Motor neuron (in vitro differentiated cells): Measurements from ENCODE around the gene RABGAP1L. TPM values are rescaled to one million over a fixed set of nuclear protein-coding genes. Genes with fewer than 3 reads are reported as not detected.

Experiments
- ATAC-seq, 8 experiments: fragments of 200-7000 bp; cut with Tn5 transposase; replicated peaks in 6 of 8; 2 replicates each; pipeline ENCODE4 v1.8.0; 2021; ENCODE audit warnings: mild to moderate bottlenecking in 8 of 8, moderate library complexity in 8 of 8
- H3K27ac ChIP-seq, 2 donors: fragments of 250-450 bp; sonication (Bioruptor Pico); 2 replicates each; pipeline ENCODE4 v1.9.0; 2021; ENCODE audit warnings: antibody characterized with exemption in 2 of 2, mild to moderate bottlenecking in 2 of 2, moderate library complexity in 1 of 2
- H3K4me1 ChIP-seq, 2 donors: fragments of 250-450 bp; sonication (Bioruptor Pico); replicated peaks in 1 of 2; 2 replicates each; pipeline ENCODE4 v1.6.1; 2021; ENCODE audit warnings: antibody characterized with exemption in 2 of 2, mild to moderate bottlenecking in 2 of 2, moderate library complexity in 1 of 2
- H3K4me3 ChIP-seq, 5 donors: fragments of 250-450 bp; sonication (Bioruptor Pico); 2 replicates each; pipeline ENCODE4 v1.9.0; 2021; ENCODE audit warnings: antibody characterized with exemption in 5 of 5, mild to moderate bottlenecking in 5 of 5, moderate library complexity in 4 of 5
- WGBS, 10 experiments: fragments of 450-650 bp; shearing (Covaris generic); methylation state at CpG; one replicate each; pipeline ENCODE4 v1.0.0; 2022; 5-methylcytosine and 5-hydroxymethylcytosine counted together
- in situ Hi-C, 9 experiments: fragments of 400-800 bp; cut with MboI; loops; one replicate each; pipeline ENCODE4 v1.15.0; 2021; ENCODE audit warnings: low sequenced_read_pairs in 9 of 9, low pct_unique_long_range_greater_than_20kb in 2 of 9; ENCODE audit not compliant: unreplicated experiment in 9 of 9
- total RNA-seq, 8 experiments: library from RNA; unstranded; fragments of 300-600 nt; gene quantifications; 2 replicates each; pipeline versions ENCODE4 v1.2.3 to v1.2.4, GENCODE V29; 2022

RABGAP1L gene
- total RNA-seq, 8 experiments from 2014 or later: 22.0 to 60.3 (median 45.3) TPM

DNA sequence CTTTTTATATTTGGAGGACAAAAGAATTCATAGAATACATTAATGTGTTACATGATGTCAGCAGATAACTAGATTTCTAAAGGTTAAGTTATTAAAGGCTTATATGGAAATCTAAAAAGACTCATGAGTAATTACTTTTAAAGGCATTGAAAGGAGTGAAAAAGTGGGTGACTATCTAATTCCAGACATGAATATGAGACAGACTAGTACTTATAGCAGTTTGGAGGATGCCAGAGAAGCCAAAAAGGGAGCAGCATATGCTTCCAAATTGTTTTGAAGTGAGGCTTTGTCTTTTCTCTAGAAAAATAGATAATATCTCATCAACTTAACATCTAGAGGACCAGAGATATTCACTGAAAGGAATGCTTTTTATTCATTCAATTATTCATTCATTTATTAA, 564.9 kb downstream of the RABGAP1L start:
- in situ Hi-C loops: loop anchor here in 1 of 9 experiments (10.0 kb wide), 1 partner anchor 459 kb away; no protein-coding TSS in a partner anchor
- Histone ChIP-seq H3K4me1 (no peaks in the 10 kb centered on the region), H3K4me3 (no peak overlapping the region), H3K27ac (no peak overlapping the region)
- no peak for ATAC-seq

DNA sequence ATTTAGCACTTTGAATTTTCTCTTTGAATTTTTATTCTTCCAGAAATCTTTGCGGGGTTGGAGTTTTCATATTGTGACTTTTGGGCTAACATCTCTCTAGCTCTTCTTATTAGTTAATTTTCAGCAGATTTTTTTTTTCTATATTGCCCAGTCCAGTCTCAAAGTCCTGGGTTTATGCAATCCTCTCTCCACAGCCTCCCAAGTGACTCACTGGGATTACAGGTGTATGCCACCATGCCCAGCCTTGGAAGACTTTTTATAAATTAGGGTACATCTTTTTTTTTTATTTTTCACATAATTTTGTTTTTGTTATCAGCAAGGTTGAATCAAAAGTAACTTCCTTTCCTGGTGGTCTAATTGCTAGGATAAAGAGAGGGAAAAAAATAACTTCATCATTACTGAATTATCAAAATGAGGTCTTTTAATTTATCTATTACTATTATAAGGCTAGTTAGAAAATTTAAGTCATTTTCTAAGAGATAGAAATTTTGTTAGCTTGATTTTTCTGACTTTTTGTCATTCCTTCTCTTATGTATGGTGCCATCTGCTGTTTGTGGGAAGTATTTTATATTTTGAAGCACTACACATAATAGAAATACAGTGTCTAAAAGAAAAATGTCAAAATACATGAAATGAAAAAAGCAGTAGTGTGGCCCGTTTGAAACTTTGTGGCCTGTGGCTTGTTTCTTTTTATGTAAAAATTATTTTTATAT, 567.0 kb downstream of the RABGAP1L start:
- no peaks in the 10 kb centered on the region for H3K4me1 ChIP-seq
- WGBS, 10 experiments: 9 to 100% (median 45%) methylated on average over 1 to 2 of the region's 2 CpGs
- no peak overlapping the region for H3K4me3 ChIP-seq
- H3K27ac ChIP-seq: no peak overlapping the region
- no peak for ATAC-seq
- in situ Hi-C loops: loop anchor here in 6 of 9 experiments (10.0 to 25.0 kb wide), 5 partner anchors 314 to 1989 kb away; no protein-coding TSS in a partner anchor

DNA sequence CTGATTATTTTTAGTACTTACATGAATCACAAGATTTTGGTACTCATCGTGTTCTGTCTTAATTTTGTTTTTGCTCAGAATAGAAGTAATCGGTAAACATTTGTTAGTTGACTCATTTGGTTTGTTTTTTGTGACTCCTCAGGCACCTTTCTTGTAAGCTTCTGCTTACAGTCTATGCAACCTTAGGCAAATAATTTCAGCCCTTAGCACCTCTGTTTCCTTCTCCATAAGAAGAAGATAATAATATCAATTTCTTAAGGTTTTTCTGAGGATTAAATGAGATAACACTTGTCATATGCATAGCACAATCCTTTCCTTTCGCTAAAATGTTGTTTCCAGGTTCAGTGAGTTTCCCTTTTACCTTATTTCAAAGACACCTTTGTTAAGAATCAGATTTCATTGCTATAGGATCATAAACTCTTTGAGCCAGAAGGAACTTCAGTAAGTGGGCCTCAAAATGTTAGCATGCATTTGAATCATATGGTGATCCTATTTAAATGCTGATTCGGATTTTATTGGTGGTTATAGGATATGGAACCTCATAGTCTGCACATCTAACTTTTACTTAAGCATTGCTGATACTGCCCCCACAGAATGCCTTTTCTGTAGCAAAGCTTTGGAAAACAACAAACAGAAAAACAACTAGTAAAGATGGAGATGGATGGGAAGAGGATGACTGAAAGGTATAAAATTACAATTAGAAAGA, 567.7 kb downstream of the RABGAP1L start:
- in situ Hi-C loops: loop anchor here in 6 of 9 experiments (10.0 to 25.0 kb wide), 5 partner anchors 315 to 1990 kb away; no protein-coding TSS in a partner anchor
- no peak overlapping the region for H3K4me3 ChIP-seq

DNA sequence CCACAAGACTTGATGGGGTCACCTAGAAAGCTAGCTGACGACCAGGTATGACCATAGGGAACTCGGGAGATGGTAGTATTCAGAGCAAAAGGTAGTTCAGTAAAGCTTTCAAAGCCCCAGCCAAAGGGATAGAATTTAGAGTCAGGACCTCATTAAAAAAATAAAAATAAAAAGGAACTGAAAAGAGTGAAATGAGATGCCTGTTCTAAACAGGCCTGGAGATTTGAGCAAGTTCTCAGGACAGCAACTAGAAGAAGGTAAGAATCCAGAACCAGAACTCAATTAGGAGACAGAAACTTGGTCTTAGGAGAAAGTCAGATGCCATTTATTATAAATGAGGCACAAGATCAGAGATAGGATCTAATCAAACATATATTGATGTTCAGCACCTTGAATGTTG, 575.0 kb downstream of the RABGAP1L start:
- WGBS, 10 experiments: 44 to 100% (median 93%) methylated on average over 2 of the region's 2 CpGs; no CpG with 5 or more reads in 1 of the 10 experiments
- H3K4me3 ChIP-seq: no peak overlapping the region
- H3K27ac ChIP-seq: no peak overlapping the region
- no peak for ATAC-seq
- in situ Hi-C loops: loop anchor here in 6 of 9 experiments (5.0 to 25.0 kb wide), 6 partner anchors 322 to 1997 kb away; no protein-coding TSS in a partner anchor
- no peaks in the 10 kb centered on the region for H3K4me1 ChIP-seq

More for the DNA sequence above, 567.7 kb downstream of the RABGAP1L start:
- no peak for ATAC-seq
- no peak overlapping the region for H3K27ac ChIP-seq
- H3K4me1 ChIP-seq: no peaks in the 10 kb centered on the region
- WGBS, 10 experiments: 8 to 92% (median 66%) methylated on average over 2 to 4 of the region's 4 CpGs

DNA sequence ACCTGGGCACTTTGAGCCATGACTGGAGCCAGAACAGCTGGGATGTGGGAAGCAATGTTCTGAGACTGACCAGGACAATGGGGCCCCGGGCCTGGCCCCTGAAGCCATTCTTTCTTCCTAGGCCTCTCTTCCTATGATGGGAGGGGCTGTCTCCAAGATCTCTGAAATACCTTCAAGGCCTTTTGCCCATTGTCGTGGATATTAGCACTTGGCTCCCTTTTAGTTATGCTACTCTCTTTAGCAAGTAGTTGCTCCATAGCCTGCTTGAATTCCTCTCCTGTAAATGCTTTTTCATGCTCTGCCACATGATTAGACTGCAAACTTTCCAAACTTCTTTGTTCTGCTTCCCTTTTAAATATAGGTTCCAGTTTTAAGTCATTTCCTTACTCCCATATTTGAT, 577.5 kb downstream of the RABGAP1L start:
- no peak overlapping the region for H3K27ac ChIP-seq
- H3K4me3 ChIP-seq: no peak overlapping the region
- WGBS, 10 experiments: 50 to 100% (median 80%) methylated on average over 1 to 2 of the region's 2 CpGs; no CpG with 5 or more reads in 2 of the 10 experiments
- no peak for ATAC-seq
- H3K4me1 ChIP-seq: no peaks in the 10 kb centered on the region
- in situ Hi-C loops: loop anchor here in 6 of 9 experiments (10.0 to 25.0 kb wide), 5 partner anchors 325 to 2000 kb away; no protein-coding TSS in a partner anchor

DNA sequence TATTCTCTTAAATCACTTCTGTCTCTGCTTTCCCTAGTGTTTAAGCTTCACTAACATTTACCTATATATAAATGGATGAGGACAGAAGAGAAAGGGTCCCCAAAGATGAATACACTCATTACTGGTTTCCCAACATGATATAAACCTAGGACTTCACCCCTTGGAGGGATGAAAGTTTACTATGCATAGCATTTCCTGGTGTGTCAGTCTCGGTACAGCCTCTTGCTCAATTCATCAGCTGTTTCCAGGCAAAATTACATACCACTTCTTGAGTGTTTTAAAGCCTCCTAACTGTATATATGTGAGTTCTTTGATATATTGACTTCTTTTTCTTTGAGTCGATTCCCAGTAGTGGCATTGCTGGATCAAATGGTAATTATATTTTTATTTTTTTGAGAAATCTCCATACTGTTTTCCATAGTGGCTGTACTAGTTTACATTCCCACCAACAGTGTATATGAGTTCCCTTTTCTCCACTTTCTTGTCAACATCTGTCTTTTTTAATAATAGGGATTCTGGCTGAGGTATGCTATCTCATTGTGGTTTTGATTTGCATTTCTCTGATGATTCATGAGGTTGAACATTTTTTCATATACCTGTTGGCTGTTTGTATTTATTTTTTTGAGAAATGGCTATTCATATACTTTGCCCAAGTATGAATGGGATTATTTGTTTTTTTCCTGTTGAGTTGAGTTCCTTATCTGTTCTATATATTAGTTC, 581.1 kb downstream of the RABGAP1L start:
- peak in 3 of 8 experiments; percentile 53 to 88 (median 83) for ATAC-seq
- H3K4me3 ChIP-seq: no peak overlapping the region
- WGBS, 10 experiments: 44 to 100% (median 60%) methylated on average over 1 to 2 of the region's 2 CpGs; no CpG with 5 or more reads in 1 of the 10 experiments

DNA sequence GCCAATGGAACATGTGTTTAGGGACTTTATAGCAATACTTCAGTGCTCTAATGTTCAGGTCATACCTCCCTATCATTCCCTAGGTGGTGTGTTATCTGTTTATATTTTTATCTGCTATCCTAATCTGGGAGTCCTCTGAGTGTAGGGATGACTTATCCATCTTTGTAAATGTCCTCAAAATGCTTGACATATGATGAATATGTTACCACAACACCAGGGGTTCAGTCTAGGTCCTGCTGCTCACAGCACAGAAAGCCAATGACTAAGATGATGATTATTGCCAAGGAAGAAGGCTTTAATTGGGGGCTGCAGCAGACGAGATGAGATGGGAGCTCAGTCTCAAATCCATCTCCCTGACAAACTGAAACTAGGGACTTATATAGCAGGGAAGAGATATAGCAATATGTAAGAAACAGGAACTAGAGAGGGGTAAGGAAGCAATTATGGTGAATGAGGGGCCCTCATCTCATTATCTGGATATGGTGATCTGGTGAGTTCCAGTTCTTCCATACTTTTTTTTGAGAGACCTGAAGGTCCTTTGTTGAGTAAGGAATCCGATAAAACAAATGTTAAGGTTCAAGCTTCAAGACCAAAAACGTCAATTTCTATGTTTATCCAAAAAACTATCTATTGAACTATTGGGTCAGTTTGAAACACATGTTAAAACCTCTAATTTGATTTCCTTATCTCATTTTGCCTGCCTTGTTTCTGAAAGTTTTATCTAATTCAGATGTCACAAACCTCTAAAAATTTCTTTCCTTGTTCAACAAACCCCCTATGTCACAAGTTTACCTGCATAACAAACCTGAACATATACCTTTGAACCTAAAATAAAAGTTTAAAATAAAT, 583.7 kb downstream of the RABGAP1L start:
- H3K4me3 ChIP-seq: no peak overlapping the region
- no peaks in the 10 kb centered on the region for H3K4me1 ChIP-seq
- no peak overlapping the region for H3K27ac ChIP-seq
- 50 to 100% (median 77%) methylated on average over 1 to 3 of the region's 3 CpGs for WGBS, 10 experiments
- in situ Hi-C loops: loop anchor here in 6 of 9 experiments (10.0 to 25.0 kb wide), 5 partner anchors 331 to 2006 kb away; no protein-coding TSS in a partner anchor
- ATAC-seq: no peak

More for the DNA sequence above, 581.1 kb downstream of the RABGAP1L start:
- in situ Hi-C loops: loop anchor here in 6 of 9 experiments (10.0 to 25.0 kb wide), 5 partner anchors 328 to 2003 kb away; no protein-coding TSS in a partner anchor
- Histone ChIP-seq H3K27ac (no peak overlapping the region), H3K4me1 (no peaks in the 10 kb centered on the region)

DNA sequence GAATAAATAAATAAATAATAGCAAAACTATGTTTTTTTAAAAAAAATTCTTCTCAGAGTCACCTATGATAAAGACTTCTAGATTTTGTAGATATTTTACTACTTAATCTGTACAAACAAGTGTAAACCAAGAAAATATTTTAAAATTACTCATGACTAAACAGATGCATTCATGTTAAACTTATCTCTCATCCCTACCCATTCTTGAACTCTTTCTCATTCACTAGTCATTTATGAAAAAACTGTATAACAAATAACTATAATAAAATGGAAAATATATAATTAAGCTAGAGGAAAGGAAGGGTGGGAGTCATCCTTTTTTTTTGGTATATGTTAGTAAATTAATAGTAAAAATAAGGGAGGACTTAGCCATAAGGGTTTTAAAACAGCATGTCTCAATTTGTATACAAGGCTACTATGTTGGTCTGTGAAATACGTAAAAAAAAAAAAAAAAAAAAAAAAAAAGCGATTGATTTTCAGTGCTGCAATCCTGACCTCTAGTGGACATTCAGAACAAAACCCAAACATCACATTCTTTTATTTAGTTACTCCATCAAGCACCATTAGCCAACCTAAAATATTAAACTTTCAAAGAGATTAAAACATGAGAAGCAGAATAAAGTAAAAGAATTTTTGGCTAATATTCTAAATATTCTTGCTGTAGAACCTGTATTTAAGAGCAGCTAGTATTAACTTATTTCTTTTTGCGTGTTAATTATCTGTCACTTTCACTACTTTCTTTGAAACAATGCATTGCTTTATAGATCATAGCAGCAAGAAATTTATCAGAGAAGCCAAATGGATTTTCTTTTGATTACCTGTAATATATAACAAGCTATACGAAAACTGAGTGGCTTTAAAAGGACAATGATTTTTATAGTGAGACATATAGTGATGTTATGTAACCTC, 584.6 kb downstream of the RABGAP1L start:
- H3K4me1 ChIP-seq: no peaks in the 10 kb centered on the region
- ATAC-seq: peak in 2 of 8 experiments; percentile 14 to 54
- no peak overlapping the region for H3K27ac ChIP-seq
- in situ Hi-C loops: loop anchor here in 6 of 9 experiments (10.0 to 25.0 kb wide), 5 partner anchors 332 to 2007 kb away; no protein-coding TSS in a partner anchor
- no peak overlapping the region for H3K4me3 ChIP-seq
- WGBS, 10 experiments: 2 to 53% (median 24%) methylated on average over 1 to 4 of the region's 4 CpGs

DNA sequence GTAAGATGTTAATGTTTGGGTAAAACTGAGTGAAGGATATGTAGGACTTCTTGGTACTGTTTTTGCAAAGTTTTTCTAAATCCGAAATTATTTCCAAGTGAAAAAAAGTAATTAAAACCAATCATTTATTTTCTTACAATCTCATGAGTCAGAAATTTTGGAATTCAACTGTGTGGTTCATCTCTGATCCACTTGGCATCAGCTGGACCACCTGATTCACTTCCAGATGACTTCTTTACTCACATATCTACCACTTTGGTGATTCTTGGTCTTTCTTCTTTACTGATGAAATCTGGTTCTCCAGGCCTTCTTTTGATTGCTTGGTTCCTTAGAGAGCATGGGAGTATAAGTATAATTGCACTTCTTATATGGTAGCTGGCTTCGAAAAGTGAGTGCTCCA, 585.6 kb downstream of the RABGAP1L start:
- Histone ChIP-seq H3K4me1 (no peaks in the 10 kb centered on the region), H3K4me3 (no peak overlapping the region), H3K27ac (no peak overlapping the region)
- in situ Hi-C loops: loop anchor here in 6 of 9 experiments (10.0 to 25.0 kb wide), 5 partner anchors 333 to 2008 kb away; no protein-coding TSS in a partner anchor
- ATAC-seq: no peak
- 0 to 70% (median 40%) methylated on average over 1 to 2 of the region's 2 CpGs; no CpG with 5 or more reads in 1 of the 10 experiments for WGBS, 10 experiments

DNA sequence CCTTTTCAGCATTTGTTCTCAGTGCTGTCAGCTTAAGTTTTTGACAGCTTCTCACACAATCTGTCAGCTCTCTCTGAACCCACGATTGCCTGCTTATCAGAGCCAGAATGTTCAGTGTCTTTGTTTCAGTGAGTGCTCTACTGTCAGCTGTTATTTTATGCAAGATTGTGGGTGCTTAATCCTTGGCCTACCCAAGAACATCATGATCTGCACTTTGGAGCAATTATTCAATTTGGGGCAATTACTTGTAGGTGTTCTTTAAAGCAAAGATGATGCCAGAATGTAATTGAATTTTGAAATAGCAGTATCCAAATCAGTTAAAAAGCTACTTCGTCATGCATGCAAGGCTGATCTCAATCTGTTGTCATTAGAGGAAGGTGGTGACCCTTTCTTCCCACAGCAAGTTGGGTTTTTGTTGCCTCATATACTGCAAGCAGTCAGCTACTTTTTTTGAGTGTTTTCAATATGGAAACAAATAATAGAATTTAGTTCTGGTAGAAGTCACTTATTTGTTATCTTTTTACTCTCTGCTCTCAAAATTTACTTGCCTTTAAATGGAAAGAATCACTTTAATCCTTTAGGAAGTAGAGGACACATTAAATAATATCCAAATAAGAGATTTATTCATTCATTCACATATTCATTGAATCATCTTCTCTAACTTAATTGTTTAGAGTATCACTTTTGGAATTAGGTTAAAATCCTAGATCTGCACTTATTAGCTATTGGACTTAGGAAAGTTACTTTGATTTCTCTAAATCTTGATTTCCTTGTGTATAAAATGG, 586.9 kb downstream of the RABGAP1L start:
- Histone ChIP-seq H3K27ac (no peak overlapping the region), H3K4me3 (no peak overlapping the region), H3K4me1 (no peaks in the 10 kb centered on the region)
- WGBS, 10 experiments: 20 to 86% (median 71%) methylated on average over 1 to 2 of the region's 2 CpGs; no CpG with 5 or more reads in 2 of the 10 experiments
- in situ Hi-C loops: loop anchor here in 6 of 9 experiments (10.0 to 25.0 kb wide), 5 partner anchors 334 to 2009 kb away; no protein-coding TSS in a partner anchor
- peak in 1 of 8 experiments; percentile 45 for ATAC-seq
